SK-N-MC (cell line): Measurements from ENCODE around the gene ZNF552.

Experiments used
- EZH2 ChIP-seq: fragments of 200-600 bp; sonication (generic); IDR thresholded peaks from one replicate; pipeline ENCODE4 v1.6.1; 2017; ENCODE audit warnings: antibody characterized with exemption
- FOXP2 ChIP-seq: optimal IDR thresholded peaks from 2 replicates; pipeline ENCODE3; 2011; ENCODE audit warnings: mild to moderate bottlenecking, moderate library complexity; ENCODE audit not compliant: insufficient read depth; ENCODE audit errors: extremely low read length, control extremely low read depth
- POLR2AphosphoS5 ChIP-seq: IDR thresholded peaks from 2 replicates; pipeline ENCODE4 v1.6.1; 2012; ENCODE audit warnings: mild to moderate bottlenecking, low read depth, low read length, borderline replicate concordance

DNA sequence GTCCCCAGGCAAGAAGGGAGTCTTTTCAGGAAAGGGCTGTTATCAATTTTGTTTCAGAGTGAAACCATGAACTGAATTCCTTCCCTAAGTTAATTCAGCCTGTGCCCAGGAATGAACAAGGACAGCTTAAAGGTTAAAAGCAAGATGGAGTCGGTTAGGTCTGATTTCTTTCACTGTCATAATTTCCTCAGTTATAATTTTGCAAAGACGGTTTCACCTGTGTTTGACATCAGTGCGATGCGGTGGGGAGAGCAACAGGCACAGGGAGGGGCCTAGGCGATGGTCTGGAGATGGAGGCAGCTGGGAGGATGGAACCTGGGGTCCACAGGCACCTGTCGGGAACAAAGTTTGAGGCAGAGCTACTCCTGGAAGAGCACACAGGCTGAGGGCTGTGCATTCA is 5.9 kb upstream of the ZNF552 start:
- TF ChIP-seq POLR2AphosphoS5: no peak
- TF ChIP-seq EZH2: no peak
- no peak for TF ChIP-seq FOXP2
